WI38 (cell line): ENCODE measurements around the gene DOCK10.

Source experiments
- H3K4me3 ChIP-seq: 2 replicates; pipeline ENCODE4 v1.5.1; 2011; ENCODE audit warnings: low read depth, mild to moderate bottlenecking, control low read depth, low read length
- CTCF ChIP-seq: IDR thresholded peaks from 2 replicates; pipeline ENCODE4 v1.5.1; 2012; ENCODE audit warnings: low read depth, mild to moderate bottlenecking, control low read depth, low read length

DOCK10 gene

GRCh38 chr2:224982910-224983711 lies 59.2 kb downstream of the DOCK10 start:
- no peak for TF ChIP-seq CTCF
- peak overlapping the region; percentile 51 for H3K4me3 ChIP-seq

DNA sequence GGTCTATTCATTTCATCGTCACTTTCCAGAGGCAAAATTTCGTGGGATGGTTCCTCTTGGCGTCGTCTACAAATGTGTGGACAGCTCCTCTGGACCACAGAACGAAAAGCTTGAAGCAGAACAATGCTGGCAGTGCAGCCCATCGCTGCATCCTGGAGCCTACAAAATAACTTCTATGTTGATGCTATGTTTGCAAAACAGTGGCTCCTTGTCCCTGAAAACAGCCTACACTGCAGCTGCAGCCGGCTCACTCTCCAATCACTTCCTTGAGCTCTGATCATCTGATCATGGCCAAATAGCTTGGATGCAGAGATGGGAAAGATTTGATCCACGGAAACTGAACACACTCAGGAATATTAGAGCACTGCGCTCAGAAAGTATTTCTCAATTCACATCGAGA lies 60.0 kb downstream of the DOCK10 start:
- peak overlapping the region; percentile 51; the same call in 1 of the 2 replicates for H3K4me3 ChIP-seq
- TF ChIP-seq CTCF: no peak

DNA sequence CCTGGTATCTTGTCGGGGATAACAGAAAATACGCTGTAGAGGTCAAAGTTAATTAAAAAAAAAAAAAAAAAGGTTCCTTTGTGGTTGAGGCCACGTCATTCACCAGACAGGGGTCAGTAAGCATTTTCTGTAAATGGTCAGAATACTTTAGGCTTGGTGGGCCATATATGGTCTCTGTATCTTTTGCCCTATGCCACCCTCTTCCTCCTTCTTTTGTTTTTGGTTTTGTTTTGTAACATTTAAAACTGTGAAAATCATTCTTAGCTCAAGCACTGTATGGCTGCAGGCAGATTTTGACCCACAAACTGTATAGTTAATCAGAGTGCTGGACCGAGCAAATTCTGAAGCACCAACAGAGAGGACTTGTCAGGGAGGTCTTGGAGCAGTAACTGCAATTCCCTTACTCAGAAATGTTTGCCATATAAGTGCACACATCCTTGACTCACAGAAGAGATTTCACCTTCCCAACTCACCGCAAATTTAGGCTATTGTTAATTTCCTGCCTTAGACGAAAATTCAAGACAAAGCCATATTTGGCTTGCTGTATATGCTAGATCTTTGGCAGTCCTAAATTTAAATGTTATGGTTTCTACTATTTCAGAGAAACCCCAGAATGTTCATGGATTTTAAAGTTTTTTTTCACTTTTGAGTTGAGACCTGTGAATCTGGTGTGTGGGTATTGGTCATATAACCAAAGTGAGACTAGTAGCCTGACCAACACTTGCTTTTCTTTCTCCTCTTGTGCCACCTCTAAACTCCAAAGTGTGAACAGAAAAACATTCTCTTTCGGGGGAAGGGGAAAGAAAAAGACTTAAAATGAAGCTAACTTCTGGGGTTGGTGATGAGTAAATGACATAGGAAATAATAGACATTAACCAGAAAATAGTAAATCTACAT lies 65.4 kb downstream of the DOCK10 start:
- no peak for TF ChIP-seq CTCF
- H3K4me3 ChIP-seq: no peak overlapping the region

GRCh38 chr2:224975761-224976160 lies 66.5 kb downstream of the DOCK10 start:
- TF ChIP-seq CTCF: no peak
- H3K4me3 ChIP-seq: no peak overlapping the region

- no peak for TF ChIP-seq CTCF
- no peak overlapping the region for H3K4me3 ChIP-seq
Measured at GRCh38 chr2:224973112-224974016, 68.9 kb downstream of the DOCK10 start.

DNA sequence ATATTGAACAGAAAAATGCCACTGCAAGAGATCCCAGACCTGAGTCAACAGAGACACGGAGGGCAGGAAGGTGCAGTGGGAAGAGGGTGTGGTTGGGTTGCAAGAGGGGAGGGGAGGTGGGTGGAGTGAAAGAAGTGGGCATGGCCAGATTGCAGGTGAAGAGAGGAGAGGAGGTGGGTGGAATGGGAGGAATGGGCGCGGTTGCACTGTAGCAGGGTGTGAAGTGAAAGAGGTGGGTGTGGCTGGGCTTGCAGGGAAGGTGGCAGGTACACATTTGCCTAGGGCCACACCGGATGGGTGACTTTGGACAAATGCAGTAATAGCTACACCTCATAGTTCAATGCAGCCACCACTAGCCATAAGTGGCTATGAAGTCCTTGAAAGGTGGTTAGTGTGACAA lies 71.1 kb downstream of the DOCK10 start:
- no peak overlapping the region for H3K4me3 ChIP-seq
- TF ChIP-seq CTCF: no peak
